Activated CD4-positive, CD25-positive, alpha-beta regulatory T cell treated with anti-CD3 and anti-CD28 coated beads, Interleukin-2, amount 50 U/mL, for 72 hours (primary cell): ENCODE data around the gene ICAM1.

Source experiments
- DNase-seq: peaks from one replicate; pipeline ENCODE4 v3.0.0; 2021

The ICAM1 gene

GRCh38 chr19:10329555-10329954, 58.6 kb downstream of the ICAM1 start:
- DNase-seq: no peak

DNA sequence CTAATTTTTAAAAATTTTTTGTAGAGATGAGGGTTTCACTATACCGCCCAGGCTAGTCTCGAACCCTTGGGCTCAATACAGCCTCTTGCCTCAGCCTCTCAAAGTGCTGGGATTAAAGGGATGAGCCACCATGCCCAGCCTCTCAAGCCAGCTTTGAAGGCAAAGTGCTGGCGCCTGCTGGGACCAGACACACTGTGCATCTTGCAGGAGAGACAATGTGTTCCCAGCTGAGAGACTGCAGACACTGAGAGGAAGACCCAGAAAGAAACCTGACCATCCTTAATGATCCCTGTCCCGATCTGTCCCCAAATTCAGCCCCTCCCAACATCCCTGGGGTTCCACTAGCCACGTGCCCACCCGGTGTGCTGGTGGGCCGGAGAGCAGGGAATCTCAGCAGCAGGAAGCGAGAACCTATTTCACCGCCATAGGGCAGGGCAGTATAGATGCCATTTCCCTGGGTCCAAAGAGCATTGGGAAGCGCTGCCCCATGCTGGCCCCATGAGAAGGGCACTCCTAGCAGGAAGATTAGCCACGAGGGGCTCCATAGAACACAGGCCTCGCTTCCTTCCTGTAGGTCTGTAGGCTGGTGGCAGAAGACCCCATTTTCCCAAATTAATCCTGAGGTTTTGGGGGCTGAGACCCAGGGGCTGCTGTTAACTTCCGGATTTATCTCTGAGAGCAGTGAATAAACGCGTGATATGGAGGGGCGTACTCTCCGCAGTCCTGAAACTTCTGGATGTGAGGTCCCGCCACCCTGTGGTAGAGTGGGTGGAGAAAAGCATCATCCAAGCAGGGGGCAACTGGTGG, 61.4 kb downstream of the ICAM1 start:
- DNase-seq: no peak

DNA sequence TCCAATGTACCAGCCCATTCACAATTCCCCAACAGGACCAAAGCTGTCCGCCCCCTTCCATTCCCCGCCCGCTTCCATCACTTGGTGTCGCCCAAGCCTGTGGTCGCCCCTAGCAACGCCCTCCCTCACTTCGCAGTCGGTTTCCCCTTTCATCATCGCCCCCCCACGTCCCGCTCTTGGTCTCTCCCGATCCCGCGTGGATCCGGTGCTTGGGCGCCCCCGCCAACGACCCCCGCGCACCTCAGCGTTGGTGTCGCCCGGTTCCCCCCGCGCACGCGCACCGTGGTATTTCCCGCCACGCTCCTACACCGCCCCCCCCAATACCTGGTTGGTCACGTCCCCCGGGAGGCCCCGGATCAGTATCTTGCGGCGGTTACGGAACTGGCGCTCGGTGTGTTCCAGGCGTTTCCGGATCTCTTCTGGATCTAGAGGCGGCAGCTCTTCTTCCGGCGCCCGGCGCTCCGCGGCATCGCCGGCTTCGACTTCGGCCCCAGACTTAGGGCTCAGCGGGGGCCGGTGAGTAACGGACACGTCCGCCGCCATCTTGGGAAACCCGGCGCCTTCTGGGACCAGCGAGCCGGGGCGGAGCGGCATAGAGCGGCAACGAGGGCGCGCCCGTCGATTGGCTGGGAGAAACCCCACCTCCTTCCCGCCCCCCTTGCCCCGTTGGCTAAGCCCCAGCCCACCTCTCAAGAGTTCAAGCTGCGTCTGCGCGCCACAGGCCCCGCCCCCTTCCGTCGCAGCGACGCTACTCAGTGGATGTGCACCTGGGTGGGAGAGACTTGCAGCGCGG, 62.2 kb downstream of the ICAM1 start, which contains the start of gene RAVER1:
Gene RAVER1, minus strand, starts transcription at position 565 of the 793 bp plus-strand sequence. Its CDS starts 22 bp downstream, at position 543.
- peak; percentile 98 for DNase-seq

GRCh38 chr19:10333758-10334587, 63.1 kb downstream of the ICAM1 start:
- DNase-seq: no peak

DNA sequence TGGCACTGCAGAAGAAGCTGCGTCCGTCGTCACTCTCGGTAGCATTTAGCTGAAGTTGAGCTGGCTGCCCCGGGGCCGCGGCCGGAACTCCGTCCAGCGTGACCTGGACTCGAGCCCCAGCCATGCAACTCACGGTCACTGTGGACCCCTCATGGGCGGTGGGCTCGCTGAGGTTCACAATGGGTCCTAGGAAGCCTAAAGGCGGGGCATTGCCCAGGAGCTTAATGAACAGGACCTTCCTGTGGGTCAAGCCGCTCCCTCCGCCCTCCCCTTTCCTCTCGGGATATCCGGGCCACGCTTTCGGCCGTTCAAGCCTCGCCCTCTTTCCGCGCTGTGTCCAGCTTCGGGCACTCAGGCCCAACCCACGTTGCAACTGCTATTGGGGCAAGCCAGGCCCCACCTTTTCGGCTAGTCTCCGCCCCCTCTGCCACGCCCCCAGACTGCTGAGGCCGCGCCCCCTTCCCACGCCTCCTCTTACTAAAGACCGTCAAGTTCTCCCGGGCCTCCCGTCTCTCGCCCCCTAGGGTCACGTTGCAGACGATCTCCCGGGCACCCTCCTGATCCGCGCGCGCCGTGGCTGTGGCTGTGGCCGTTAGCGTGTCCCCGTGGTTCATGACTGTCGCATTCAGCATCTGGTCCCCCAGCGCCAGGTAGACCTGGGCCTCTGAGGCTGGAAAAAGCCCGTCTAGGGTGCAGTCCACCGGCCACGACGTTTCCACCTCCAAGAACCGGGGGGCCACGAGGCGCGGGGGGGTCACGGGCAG, 63.9 kb downstream of the ICAM1 start:
- DNase-seq: peak; percentile 61

GRCh38 chr19:10335352-10335985, 64.5 kb downstream of the ICAM1 start:
- DNase-seq: no peak
